ENCODE measurements around the gene TMEM95.
"Not testable (repeated sequence)": the region's sequence is repeated elsewhere in the genome, so short reads cannot be mapped to it uniquely, and the experiment has no call there.

TMEM95 gene

GRCh38 chr17:7348478-7349242 lies 6.3 kb upstream of the TMEM95 start:
- no peak for DNase-seq

GRCh38 chr17:7351665-7352502 lies 3.1 kb upstream of the TMEM95 start, which contains the start of gene KCTD11:
Gene KCTD11, plus strand, starts transcription at chr17:7352162.
- peak; percentile 85 for DNase-seq

GRCh38 chr17:7352503-7352889 lies 2.5 kb upstream of the TMEM95 start:
- no peak for DNase-seq

- DNase-seq: no peak
These were observed 1.9 kb upstream of the TMEM95 start for GRCh38 chr17:7352910-7353635.

- DNase-seq: peak; percentile 45
These were observed 603 bp upstream of the TMEM95 start for GRCh38 chr17:7354262-7354843.

- no peak for DNase-seq
These were observed 617 bp downstream of the TMEM95 start for GRCh38 chr17:7355573-7355972.

GRCh38 chr17:7356072-7356549 lies 1.2 kb downstream of the TMEM95 start:
- DNase-seq: peak; percentile 93

- no peak for DNase-seq
These were observed 1.8 kb downstream of the TMEM95 start for GRCh38 chr17:7356756-7357155.

GRCh38 chr17:7357381-7357780 lies 2.4 kb downstream of the TMEM95 start:
- DNase-seq: no peak

- no peak for DNase-seq
These were observed 7.0 kb downstream of the TMEM95 start for GRCh38 chr17:7361906-7362305.

- DNase-seq: no peak
These were observed 8.4 kb downstream of the TMEM95 start for GRCh38 chr17:7363311-7363710.

- not testable (repeated sequence) for DNase-seq
These were observed 11.0 kb downstream of the TMEM95 start for GRCh38 chr17:7365963-7366362.

- DNase-seq: no peak
These were observed 12.1 kb downstream of the TMEM95 start for GRCh38 chr17:7367083-7367482.

- no peak for DNase-seq
These were observed 13.1 kb downstream of the TMEM95 start for GRCh38 chr17:7367918-7368598.

GRCh38 chr17:7368599-7368994 lies 13.6 kb downstream of the TMEM95 start:
- DNase-seq: not testable (repeated sequence)

GRCh38 chr17:7369825-7370224 lies 14.9 kb downstream of the TMEM95 start:
- DNase-seq: no peak

GRCh38 chr17:7370853-7371252 lies 15.9 kb downstream of the TMEM95 start:
- DNase-seq: no peak

GRCh38 chr17:7374353-7374752 lies 19.4 kb downstream of the TMEM95 start:
- DNase-seq: no peak

GRCh38 chr17:7379134-7379533 lies 24.2 kb downstream of the TMEM95 start:
- no peak for DNase-seq

GRCh38 chr17:7380321-7380720 lies 25.4 kb downstream of the TMEM95 start:
- DNase-seq: no peak

- no peak for DNase-seq
These were observed 26.1 kb downstream of the TMEM95 start, which contains the start of gene TNK1 for GRCh38 chr17:7380855-7381683. Gene TNK1, plus strand, starts transcription at chr17:7381089. Its CDS starts 1,838 bp downstream, at chr17:7382927.

All from stimulated activated CD8-positive, alpha-beta memory T cell treated with anti-CD3 and anti-CD28 coated beads, Interleukin-4, amount 100 ng/mL, for 48 hours (primary cell).